ENCODE results near the gene SKA1.

GRCh38 chr18:50338122-50338521 is 36.7 kb upstream of the SKA1 start:
- TF ChIP-seq EWSR1 (IDR thresholded peaks at IDR 0.05; ENCODE audit: borderline replicate concordance, low read depth, partially characterized antibody) (no peak), SMARCE1 (IDR thresholded peaks at IDR 0.05) (no peak), EHMT2 (IDR thresholded peaks at IDR 0.05) (no peak), RBFOX2 (IDR thresholded peaks at IDR 0.05; ENCODE audit: low read depth, low read length) (no peak), BRF1 (IDR thresholded peaks at IDR 0.05; ENCODE audit: borderline replicate concordance, extremely low read depth, insufficient read length) (no peak), SIX5 (IDR thresholded peaks at IDR 0.05; ENCODE audit: borderline replicate concordance in 1 of 2, insufficient read depth in 1 of 2, low read depth in 1 of 2, low read length in 2 of 2) (no peak), BMI1 (IDR thresholded peaks at IDR 0.05; ENCODE audit: low read length) (no peak), BRD4 (IDR thresholded peaks at IDR 0.05) (no peak)
